Limb (tissue), 2 donors: ENCODE data around the gene RGS9.

ENCODE experiments used
- DNase-seq, 2 donors: peaks; one replicate each; pipeline ENCODE4 v3.0.0-alpha.2; 2016; ENCODE audit errors: extremely low spot score in 2 of 2

The RGS9 gene

GRCh38 chr17:65181237-65182061 lies 44.3 kb downstream of the RGS9 start:
- DNase-seq: no peak

- DNase-seq: no peak
Observed at GRCh38 chr17:65182233-65182632, 45.1 kb downstream of the RGS9 start.

DNA sequence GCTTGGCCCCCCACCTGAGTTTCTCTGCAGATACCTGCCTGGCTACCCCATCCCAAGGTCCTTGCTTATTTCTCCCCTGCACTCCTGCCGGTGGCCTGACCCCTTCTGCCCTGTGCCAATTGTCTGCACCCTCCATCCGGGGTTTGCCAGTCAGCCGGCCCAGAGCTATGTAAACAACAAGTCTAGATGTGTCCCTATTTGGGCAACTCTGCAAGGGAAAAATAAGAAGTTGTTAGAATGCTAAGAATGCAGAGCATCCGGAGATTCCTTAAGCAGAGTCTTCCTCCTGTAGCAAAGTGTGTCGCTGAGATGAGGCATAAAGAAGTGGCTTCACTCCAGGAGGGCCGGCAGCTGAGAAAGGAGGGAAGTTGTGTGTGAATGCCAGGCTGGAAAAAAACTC lies 46.6 kb downstream of the RGS9 start:
- DNase-seq: no peak

DNA sequence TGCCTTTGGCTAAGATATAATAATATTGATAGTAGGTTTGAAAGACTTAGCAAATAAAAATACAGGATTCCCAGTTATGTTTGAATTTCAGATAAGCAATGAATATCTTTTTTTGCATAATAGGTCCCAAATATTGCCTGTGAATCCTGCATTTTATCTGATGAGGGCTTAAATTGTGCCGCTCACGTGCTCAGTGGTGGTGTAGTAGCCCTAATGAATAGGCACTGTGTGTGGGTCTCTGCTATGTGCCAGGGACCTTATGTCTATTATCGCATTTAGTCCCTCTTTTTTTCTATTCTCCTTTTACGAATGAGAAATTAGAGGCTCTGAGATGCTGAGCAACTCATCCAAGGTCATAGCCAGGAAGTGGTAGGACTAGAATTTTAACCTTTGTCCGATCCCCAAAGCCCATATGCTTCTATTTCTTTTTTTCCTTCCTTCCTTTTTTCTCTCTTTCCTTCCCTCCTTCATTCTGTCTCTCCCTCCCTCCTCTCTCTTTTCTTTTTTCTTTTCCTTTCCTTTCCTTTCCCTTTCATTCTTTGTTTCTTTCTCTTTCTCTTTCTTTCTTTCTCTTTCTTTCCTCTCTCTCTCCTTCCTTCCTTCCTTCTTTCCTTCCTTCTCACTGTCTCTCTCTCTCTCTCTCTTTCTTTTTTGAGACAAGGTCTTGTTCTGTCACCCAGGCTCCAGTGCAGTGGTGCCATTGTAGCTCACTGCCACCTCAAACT lies 47.2 kb downstream of the RGS9 start:
- DNase-seq: no peak

DNA sequence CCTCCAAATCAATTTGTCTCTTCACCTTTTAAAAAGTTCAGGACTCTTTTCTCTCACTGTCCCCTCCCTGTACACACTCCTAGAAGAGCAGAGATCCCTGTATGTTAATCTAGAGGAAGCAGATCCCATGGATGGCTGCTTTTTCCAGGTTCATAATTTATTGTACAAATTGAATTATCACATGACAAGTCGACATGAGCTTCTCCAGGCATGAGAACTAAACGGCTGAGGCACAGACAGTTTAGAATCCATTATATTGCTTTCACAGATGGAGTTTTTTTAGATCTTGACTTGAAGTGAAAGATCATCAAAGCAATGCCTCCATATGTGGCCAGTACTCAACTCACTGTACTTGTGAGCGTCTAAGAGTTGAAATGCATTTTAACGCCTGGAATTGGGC lies 47.9 kb downstream of the RGS9 start:
- no peak for DNase-seq

DNA sequence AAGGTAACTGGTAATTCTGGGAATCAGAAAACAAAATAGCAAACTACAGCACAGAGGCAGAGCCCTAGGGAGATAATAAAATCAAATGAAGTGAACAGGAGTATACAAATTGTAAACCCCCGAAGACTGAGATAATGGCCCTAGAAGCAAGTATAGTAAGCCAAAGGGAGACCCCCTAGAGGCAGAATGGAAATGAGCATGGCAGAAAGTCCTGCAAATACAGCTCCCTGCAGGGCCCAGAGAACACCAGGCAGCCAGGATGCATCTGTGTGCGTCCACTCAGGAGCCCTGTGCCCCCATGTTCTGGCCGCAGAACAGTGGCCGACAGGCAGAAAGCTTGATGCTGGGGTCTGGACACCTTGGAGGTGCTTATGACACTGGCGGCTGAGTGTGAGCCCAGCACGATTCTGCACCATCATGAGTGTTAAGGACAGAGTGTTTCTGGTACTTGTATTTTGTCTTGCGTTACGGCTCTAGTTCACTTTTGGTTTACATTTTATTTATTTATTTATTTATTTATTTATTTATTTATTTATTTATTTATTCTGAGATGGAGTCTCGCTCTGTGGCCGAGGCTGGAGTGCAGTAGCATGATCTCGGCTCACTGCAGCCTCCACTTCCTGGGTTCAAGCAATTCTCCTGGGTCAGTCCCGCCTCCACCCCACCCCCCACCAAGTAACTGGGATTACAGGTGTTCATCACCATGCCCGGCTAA lies 48.7 kb downstream of the RGS9 start:
- DNase-seq: no peak

- DNase-seq: no peak
Observed at GRCh38 chr17:65190467-65191097, 53.4 kb downstream of the RGS9 start.

GRCh38 chr17:65191811-65192740 lies 54.9 kb downstream of the RGS9 start:
- no peak for DNase-seq

DNA sequence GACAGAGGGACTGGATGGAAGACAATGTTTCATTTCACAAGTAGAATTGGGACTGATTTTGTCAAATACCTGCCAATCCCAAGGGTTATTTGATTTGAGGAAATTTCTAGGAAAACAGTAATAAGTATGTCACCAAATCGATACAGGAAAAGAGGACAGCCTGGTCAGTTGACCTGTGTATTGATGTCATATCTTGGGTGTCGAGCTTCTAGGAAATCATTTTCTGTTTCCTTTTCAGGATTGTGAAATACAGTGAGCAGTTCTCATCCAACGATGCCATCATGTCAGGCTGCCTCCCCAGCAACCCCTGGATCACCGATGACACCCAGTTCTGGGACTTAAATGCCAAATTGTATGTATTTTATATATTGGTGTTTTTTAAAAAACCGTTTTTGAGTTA lies 56.1 kb downstream of the RGS9 start:
- DNase-seq: no peak

DNA sequence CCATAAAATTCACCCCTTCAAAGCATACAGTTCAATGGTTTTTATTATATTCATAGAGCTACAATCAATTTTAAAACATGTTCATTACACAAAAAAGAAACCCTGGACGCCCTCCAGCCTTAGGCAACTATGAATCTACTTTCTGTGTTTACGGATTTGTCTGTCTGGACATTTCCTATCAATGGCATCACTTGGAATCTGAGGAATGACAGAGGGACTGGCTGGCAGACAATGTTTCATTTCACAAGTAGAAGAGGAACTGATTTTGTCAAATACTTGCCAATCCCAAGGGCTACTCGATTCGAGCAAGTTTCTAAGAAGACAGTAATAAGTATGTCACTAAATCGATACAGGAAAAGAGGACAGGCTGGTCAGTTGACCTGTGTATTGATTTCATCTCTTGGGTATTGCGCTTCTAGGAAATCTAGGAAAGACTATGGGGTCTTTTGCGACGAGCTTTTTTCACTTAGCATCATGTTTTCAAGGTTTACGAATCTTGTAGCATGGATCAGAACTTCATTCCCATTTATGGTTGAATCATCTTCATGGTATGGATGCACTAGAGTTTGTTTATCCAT lies 56.6 kb downstream of the RGS9 start:
- no peak for DNase-seq

DNA sequence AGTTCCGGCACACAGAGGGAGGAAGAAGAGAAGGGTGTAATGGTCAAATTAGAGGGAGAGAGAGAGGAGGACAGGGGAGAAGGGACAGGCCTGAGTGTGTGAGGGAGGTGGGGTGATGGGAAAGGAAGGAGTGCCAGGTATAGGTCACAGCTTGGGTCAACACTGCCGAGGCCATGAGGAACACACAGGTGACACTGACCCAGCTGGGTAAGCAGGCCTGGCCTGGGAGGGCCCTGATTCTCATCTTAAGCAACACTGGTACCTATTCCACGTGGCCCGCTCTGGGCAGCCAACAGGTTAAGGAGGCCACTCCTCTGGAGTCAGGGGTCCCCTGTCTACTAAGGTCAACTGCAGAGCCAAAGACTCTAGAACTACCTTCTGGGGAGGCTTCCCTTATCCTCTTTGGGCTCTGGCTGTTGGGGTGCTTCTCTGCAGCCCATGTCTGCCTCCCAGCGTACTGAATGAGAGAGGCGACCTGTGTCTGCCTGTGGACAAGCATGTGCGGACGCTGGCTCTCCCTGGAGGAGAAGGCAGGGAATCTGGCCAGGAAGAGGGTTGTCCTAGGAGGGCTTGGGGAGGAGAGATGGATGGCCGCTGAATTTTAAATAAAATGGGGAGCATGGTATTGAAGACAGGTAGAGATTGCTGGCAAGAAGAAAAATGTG lies 57.6 kb downstream of the RGS9 start:
- no peak for DNase-seq

DNA sequence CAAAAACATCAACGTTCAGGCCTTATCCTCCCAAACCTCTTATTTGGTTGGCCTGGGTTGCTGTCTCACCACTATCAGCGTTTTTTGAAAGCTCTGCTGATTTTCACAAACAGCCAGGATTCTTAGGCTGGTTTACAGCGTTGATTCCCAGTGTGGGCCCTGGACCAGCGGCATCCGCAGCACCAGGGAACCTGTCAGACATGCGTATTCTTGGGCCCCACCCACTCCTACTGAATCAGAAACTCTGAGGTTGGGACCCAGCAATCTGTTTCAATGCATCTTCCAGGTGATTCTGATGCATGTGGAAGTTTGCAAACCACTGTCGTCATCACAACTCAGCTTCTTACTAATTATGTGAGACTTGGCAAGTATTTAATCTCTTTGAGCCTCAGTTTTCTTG lies 58.5 kb downstream of the RGS9 start:
- no peak for DNase-seq

- no peak for DNase-seq
Observed at GRCh38 chr17:65196617-65197016, 59.4 kb downstream of the RGS9 start.

DNA sequence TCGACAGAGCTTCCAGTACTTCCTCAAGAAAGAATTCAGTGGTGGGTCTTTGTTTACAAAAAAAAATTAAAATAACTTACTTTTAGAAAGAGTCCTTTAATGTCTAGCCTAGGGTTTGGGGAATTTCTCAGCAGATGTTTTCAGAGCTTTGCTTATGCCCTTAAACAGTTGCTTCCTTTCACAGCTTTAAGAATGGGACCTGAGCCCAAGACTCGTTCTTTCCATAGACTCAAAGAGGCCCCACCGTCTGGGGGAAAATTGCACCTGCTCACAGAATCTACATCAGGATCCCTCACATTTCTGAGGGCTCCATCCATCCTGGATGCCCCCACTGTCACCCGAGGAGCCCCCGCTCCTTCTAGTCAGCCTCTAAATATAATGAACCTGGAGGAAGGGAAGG lies 60.0 kb downstream of the RGS9 start:
- DNase-seq: no peak

DNA sequence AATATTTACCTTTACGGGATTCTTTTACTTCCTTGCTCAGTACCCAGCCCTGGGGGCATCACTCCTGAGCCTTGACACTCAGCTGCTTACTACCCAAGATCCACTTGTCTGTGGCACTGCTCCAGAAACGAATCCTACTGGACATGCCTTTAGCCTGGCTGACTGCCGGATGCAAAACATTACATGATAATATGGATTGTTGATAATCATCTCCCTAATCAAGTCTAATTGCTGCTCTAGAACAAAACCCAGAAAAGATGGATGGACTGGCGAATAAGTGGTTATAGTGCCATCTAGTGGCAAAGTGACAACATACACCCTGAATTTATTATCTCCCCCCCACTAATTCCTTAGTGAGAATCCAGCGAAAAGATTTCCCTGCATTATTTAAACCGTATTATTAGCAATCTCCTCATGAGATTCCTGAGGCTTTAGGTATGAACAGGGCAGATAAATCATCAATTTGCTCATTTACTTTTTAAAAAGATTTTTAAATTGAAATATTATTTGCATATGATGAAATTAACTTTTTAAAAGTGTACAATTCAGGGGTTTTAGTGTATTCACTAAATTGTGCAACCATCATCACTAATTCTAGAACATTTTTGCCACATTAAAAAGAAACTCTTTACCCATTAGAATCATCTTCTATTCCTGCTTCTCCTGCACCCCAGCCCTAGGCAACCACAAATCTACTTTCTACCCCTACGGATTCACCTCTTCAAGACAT lies 61.6 kb downstream of the RGS9 start:
- DNase-seq: peak; percentile 51 to 81

- no peak for DNase-seq
Observed at GRCh38 chr17:65201331-65201730, 64.2 kb downstream of the RGS9 start.

GRCh38 chr17:65202844-65203571 lies 65.8 kb downstream of the RGS9 start:
- no peak for DNase-seq

- DNase-seq: no peak
Observed at GRCh38 chr17:65204001-65204400, 66.8 kb downstream of the RGS9 start.

GRCh38 chr17:65205655-65206054 lies 68.5 kb downstream of the RGS9 start:
- DNase-seq: no peak
